ENCODE measurements around the gene DOCK4.

DOCK4 gene

DNA sequence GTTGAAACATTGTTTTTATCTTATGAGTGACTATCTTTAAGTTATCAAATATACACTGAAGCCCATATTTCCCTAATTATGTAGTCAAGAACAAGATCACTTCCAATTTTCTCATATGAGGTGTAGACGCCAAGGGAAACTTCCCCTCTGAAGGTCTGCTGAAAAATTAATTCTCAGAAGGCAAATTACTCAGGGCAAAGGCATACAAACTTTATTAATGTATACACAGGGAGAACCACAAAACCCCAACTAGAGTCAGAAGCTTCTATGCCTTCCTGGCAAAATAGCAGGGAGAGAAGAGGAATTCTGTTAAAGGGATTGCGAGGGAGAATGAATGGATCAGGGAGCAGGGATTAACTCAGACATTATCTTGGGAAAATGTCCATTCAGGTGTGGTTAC lies 83.4 kb downstream of the DOCK4 start:
- H3K27ac ChIP-seq (ENCODE audit: low read length, poor library complexity, severe bottlenecking): no peak overlapping the region
- no peak overlapping the region for H3K14ac ChIP-seq (ENCODE audit: low read length in 2 of 2)
- H2BK12ac ChIP-seq (ENCODE audit: low read length in 2 of 2): no peak overlapping the region
- H3K9me3 ChIP-seq (ENCODE audit: control insufficient read depth, low read length): no peaks in the 10 kb centered on the region
- no peaks in the 10 kb centered on the region for H3K27me3 ChIP-seq (ENCODE audit: control insufficient read depth in 1 of 2, insufficient read depth in 1 of 2, low read length in 2 of 2)
- H3K79me1 ChIP-seq (replicated peaks; ENCODE audit: low read length, poor library complexity, severe bottlenecking): peaks cover 14% of the 10 kb centered on the region
- no peak overlapping the region for H4K8ac ChIP-seq (ENCODE audit: low read length)
- no peak overlapping the region for H2AFZ ChIP-seq (ENCODE audit: low read depth, low read length)
- no peak overlapping the region for H2AK5ac ChIP-seq (ENCODE audit: low read length, severe bottlenecking)
- no peak for DNase-seq
- no peak overlapping the region for H3K4me3 ChIP-seq (ENCODE audit: insufficient read depth in 1 of 2, low read depth in 1 of 2, low read length in 2 of 2)
- H2BK5ac ChIP-seq (ENCODE audit: low read depth, low read length, poor library complexity, severe bottlenecking): no peak overlapping the region
- no peak overlapping the region for H3K4me2 ChIP-seq (ENCODE audit: low read length, poor library complexity, severe bottlenecking)
- no peak overlapping the region for H4K91ac ChIP-seq (ENCODE audit: low read length)
- H3K23ac ChIP-seq (ENCODE audit: low read length in 2 of 2): no peak overlapping the region
- no peak overlapping the region for H2BK120ac ChIP-seq (ENCODE audit: low read depth, low read length)
- peaks cover 3% of the 10 kb centered on the region for H3K4me1 ChIP-seq (ENCODE audit: control insufficient read depth, insufficient read depth, low read depth, low read length)
- no peaks in the 10 kb centered on the region for H3K36me3 ChIP-seq (ENCODE audit: control insufficient read depth in 1 of 2, insufficient read depth in 2 of 2, low read depth in 1 of 2, low read length in 2 of 2)
- no peak overlapping the region for H3K18ac ChIP-seq (ENCODE audit: low read depth in 1 of 2, low read length in 2 of 2)
- over 99% methylated on average over 2 of the region's 2 CpGs for WGBS
- H3K9ac ChIP-seq (ENCODE audit: low read length): no peak overlapping the region
- H3K4ac ChIP-seq (ENCODE audit: low read depth in 1 of 2, low read length in 2 of 2): no peak overlapping the region
- no peak overlapping the region for H2BK15ac ChIP-seq (ENCODE audit: low read depth, poor library complexity, severe bottlenecking)

DNA sequence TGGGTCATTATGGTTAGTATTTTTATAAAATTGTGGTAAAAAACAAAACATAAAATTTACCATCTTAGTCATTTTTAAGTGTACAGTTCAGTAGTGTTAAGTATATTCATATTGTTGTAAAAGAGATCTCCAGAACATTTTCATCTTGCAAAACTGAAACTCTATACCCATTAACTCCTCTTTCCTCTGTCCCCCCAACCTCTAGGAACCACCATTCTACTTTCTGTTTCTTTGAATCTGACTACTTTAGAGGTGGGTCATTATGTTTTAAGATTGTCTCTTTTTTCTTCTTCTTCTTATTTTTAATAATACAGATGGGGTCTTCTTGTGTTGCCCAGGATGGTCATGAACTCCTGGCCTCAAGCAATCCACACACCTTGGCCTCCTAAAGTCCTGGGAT lies 84.1 kb downstream of the DOCK4 start:
- no peak for DNase-seq
- H3K27me3 ChIP-seq (ENCODE audit: control insufficient read depth in 1 of 2, insufficient read depth in 1 of 2, low read length in 2 of 2): no peaks in the 10 kb centered on the region
- no peaks in the 10 kb centered on the region for H3K36me3 ChIP-seq (ENCODE audit: control insufficient read depth in 1 of 2, insufficient read depth in 2 of 2, low read depth in 1 of 2, low read length in 2 of 2)
- peaks cover 3% of the 10 kb centered on the region for H3K4me1 ChIP-seq (ENCODE audit: control insufficient read depth, insufficient read depth, low read depth, low read length)
- no peak overlapping the region for H3K4me3 ChIP-seq (ENCODE audit: insufficient read depth in 1 of 2, low read depth in 1 of 2, low read length in 2 of 2)
- H4K91ac ChIP-seq (ENCODE audit: low read length): no peak overlapping the region
- no peak overlapping the region for H3K23ac ChIP-seq (ENCODE audit: low read length in 2 of 2)
- no peak overlapping the region for H3K14ac ChIP-seq (ENCODE audit: low read length in 2 of 2)
- peaks cover 15% of the 10 kb centered on the region for H3K79me1 ChIP-seq (replicated peaks; ENCODE audit: low read length, poor library complexity, severe bottlenecking)
- H3K27ac ChIP-seq (ENCODE audit: low read length, poor library complexity, severe bottlenecking): no peak overlapping the region
- H2BK12ac ChIP-seq (ENCODE audit: low read length in 2 of 2): no peak overlapping the region
- H4K8ac ChIP-seq (ENCODE audit: low read length): no peak overlapping the region
- H3K4me2 ChIP-seq (ENCODE audit: low read length, poor library complexity, severe bottlenecking): no peak overlapping the region
- no peak overlapping the region for H2BK15ac ChIP-seq (ENCODE audit: low read depth, poor library complexity, severe bottlenecking)
- no peak overlapping the region for H2BK5ac ChIP-seq (ENCODE audit: low read depth, low read length, poor library complexity, severe bottlenecking)
- no peak overlapping the region for H2BK120ac ChIP-seq (ENCODE audit: low read depth, low read length)
- H2AK5ac ChIP-seq (ENCODE audit: low read length, severe bottlenecking): no peak overlapping the region
- no peak overlapping the region for H3K4ac ChIP-seq (ENCODE audit: low read depth in 1 of 2, low read length in 2 of 2)
- no peak overlapping the region for H2AFZ ChIP-seq (ENCODE audit: low read depth, low read length)
- no peak overlapping the region for H3K9ac ChIP-seq (ENCODE audit: low read length)
- H3K9me3 ChIP-seq (ENCODE audit: control insufficient read depth, low read length): no peaks in the 10 kb centered on the region
- H3K18ac ChIP-seq (ENCODE audit: low read depth in 1 of 2, low read length in 2 of 2): no peak overlapping the region

GRCh38 chr7:112121318-112121717 lies 84.9 kb downstream of the DOCK4 start:
- no peaks in the 10 kb centered on the region for H3K27me3 ChIP-seq (ENCODE audit: control insufficient read depth in 1 of 2, insufficient read depth in 1 of 2, low read length in 2 of 2)
- 96% methylated on average over 3 of the region's 3 CpGs for WGBS
- H2BK15ac ChIP-seq (ENCODE audit: low read depth, poor library complexity, severe bottlenecking): no peak overlapping the region
- no peak for DNase-seq
- no peak overlapping the region for H3K14ac ChIP-seq (ENCODE audit: low read length in 2 of 2)
- H2BK12ac ChIP-seq (ENCODE audit: low read length in 2 of 2): no peak overlapping the region
- H3K9me3 ChIP-seq (ENCODE audit: control insufficient read depth, low read length): no peaks in the 10 kb centered on the region
- no peak overlapping the region for H3K4ac ChIP-seq (ENCODE audit: low read depth in 1 of 2, low read length in 2 of 2)
- H3K4me2 ChIP-seq (ENCODE audit: low read length, poor library complexity, severe bottlenecking): no peak overlapping the region
- H3K18ac ChIP-seq (ENCODE audit: low read depth in 1 of 2, low read length in 2 of 2): no peak overlapping the region
- H2AFZ ChIP-seq (ENCODE audit: low read depth, low read length): no peak overlapping the region
- peaks cover 3% of the 10 kb centered on the region for H3K4me1 ChIP-seq (ENCODE audit: control insufficient read depth, insufficient read depth, low read depth, low read length)
- H4K91ac ChIP-seq (ENCODE audit: low read length): no peak overlapping the region
- no peak overlapping the region for H2BK5ac ChIP-seq (ENCODE audit: low read depth, low read length, poor library complexity, severe bottlenecking)
- no peak overlapping the region for H2BK120ac ChIP-seq (ENCODE audit: low read depth, low read length)
- no peaks in the 10 kb centered on the region for H3K36me3 ChIP-seq (ENCODE audit: control insufficient read depth in 1 of 2, insufficient read depth in 2 of 2, low read depth in 1 of 2, low read length in 2 of 2)
- no peak overlapping the region for H2AK5ac ChIP-seq (ENCODE audit: low read length, severe bottlenecking)
- no peak overlapping the region for H3K9ac ChIP-seq (ENCODE audit: low read length)
- H4K8ac ChIP-seq (ENCODE audit: low read length): no peak overlapping the region
- no peak overlapping the region for H3K27ac ChIP-seq (ENCODE audit: low read length, poor library complexity, severe bottlenecking)
- no peak overlapping the region for H3K23ac ChIP-seq (ENCODE audit: low read length in 2 of 2)
- H3K4me3 ChIP-seq (ENCODE audit: insufficient read depth in 1 of 2, low read depth in 1 of 2, low read length in 2 of 2): no peak overlapping the region
- peaks cover 17% of the 10 kb centered on the region for H3K79me1 ChIP-seq (replicated peaks; ENCODE audit: low read length, poor library complexity, severe bottlenecking)

DNA sequence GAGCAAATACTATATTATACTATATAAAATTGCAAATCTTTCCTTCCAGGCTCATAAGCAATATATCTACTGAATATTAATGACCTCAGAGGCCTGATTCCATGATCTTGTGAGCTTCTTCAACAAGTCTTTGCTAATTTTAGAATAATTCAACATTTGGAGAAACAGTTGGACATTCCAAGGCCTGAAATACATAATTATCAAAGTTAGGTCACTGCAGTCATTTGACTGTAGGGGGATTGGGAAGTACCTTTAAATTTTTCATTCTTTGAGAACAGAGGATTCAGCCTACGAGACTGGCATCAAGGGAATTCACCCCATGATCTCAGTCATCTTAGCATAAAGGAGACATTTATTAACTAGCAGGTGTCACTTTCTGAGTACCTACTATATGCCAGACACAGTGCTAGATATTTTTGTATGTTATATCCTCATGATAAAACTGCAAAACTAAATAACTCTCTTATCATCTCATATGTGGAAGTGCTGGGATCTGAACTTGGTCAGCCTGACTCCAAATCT lies 85.4 kb downstream of the DOCK4 start:
- Histone ChIP-seq H3K4ac (ENCODE audit: low read depth in 1 of 2, low read length in 2 of 2) (no peak overlapping the region), H4K91ac (ENCODE audit: low read length) (no peak overlapping the region), H3K14ac (ENCODE audit: low read length in 2 of 2) (no peak overlapping the region), H2BK15ac (ENCODE audit: low read depth, poor library complexity, severe bottlenecking) (no peak overlapping the region), H3K18ac (ENCODE audit: low read depth in 1 of 2, low read length in 2 of 2) (no peak overlapping the region), H3K36me3 (ENCODE audit: control insufficient read depth in 1 of 2, insufficient read depth in 2 of 2, low read depth in 1 of 2, low read length in 2 of 2) (no peaks in the 10 kb centered on the region), H2BK12ac (ENCODE audit: low read length in 2 of 2) (no peak overlapping the region), H3K4me2 (ENCODE audit: low read length, poor library complexity, severe bottlenecking) (no peak overlapping the region), H2AFZ (ENCODE audit: low read depth, low read length) (no peak overlapping the region), H3K9ac (ENCODE audit: low read length) (no peak overlapping the region), H4K8ac (ENCODE audit: low read length) (no peak overlapping the region), H3K9me3 (ENCODE audit: control insufficient read depth, low read length) (no peaks in the 10 kb centered on the region), H3K27me3 (ENCODE audit: control insufficient read depth in 1 of 2, insufficient read depth in 1 of 2, low read length in 2 of 2) (no peaks in the 10 kb centered on the region), H3K4me3 (ENCODE audit: insufficient read depth in 1 of 2, low read depth in 1 of 2, low read length in 2 of 2) (no peak overlapping the region), H2AK5ac (ENCODE audit: low read length, severe bottlenecking) (no peak overlapping the region), H3K4me1 (ENCODE audit: control insufficient read depth, insufficient read depth, low read depth, low read length) (peaks cover 1% of the 10 kb centered on the region), H2BK120ac (ENCODE audit: low read depth, low read length) (no peak overlapping the region), H3K79me1 (replicated peaks; ENCODE audit: low read length, poor library complexity, severe bottlenecking) (peaks cover 18% of the 10 kb centered on the region), H2BK5ac (ENCODE audit: low read depth, low read length, poor library complexity, severe bottlenecking) (no peak overlapping the region), H3K23ac (ENCODE audit: low read length in 2 of 2) (no peak overlapping the region), H3K27ac (ENCODE audit: low read length, poor library complexity, severe bottlenecking) (no peak overlapping the region)
- DNase-seq: no peak
- 100% methylated on average over 1 of the region's 1 CpG for WGBS
